Upper lobe of left lung (tissue), 6 donors: Measurements from ENCODE around the gene SERPINE3. TPM values are rescaled to one million over a fixed set of nuclear protein-coding genes. Genes with fewer than 3 reads are reported as not detected.

Experiments
- ATAC-seq, 2 donors: fragments of 200-7000 bp; cut with Tn5 transposase; one replicate each; pipeline ENCODE4 v1.9.1; 2022; ENCODE audit warnings: mild to moderate bottlenecking in 2 of 2, moderate library complexity in 2 of 2; ENCODE audit not compliant: low FRiP score in 2 of 2
- DNase-seq, 2 donors: peaks; one replicate each; pipeline ENCODE4 v3.0.0-alpha.2; 2019 to 2020
- H3K27ac ChIP-seq, 4 donors: fragments of 200-600 bp; sonication (generic); one replicate each; pipeline ENCODE4 v1.5.1; 2016 to 2019
- H3K27me3 ChIP-seq, 4 donors: fragments of 200-600 bp; sonication (generic); one replicate each; pipeline ENCODE4 v1.5.1; 2017 to 2019
- H3K36me3 ChIP-seq, 4 donors: fragments of 200-600 bp; sonication (generic); one replicate each; pipeline ENCODE4 v1.5.1; 2016 to 2019
- H3K4me1 ChIP-seq, 4 donors: fragments of 200-600 bp; sonication (generic); one replicate each; pipeline ENCODE4 v1.5.1; 2018 to 2019
- H3K4me3 ChIP-seq, 4 donors: fragments of 200-600 bp; sonication (generic); one replicate each; pipeline ENCODE4 v1.5.1; 2017 to 2019; ENCODE audit warnings: mild to moderate bottlenecking in 2 of 4, moderate library complexity in 1 of 4
- H3K9me3 ChIP-seq, 4 donors: fragments of 200-600 bp; sonication (generic); one replicate each; pipeline ENCODE4 v1.5.1; 2018 to 2019
- CTCF ChIP-seq, 6 experiments: fragments of 450-650 bp in 4 of 6; fragments of 200-600 bp in 2 of 6; sonication (generic) in 2 of 6; IDR thresholded peaks; one replicate each; pipeline ENCODE4 v1.5.1; 2016 to 2019; ENCODE audit warnings: antibody characterized with exemption in 6 of 6
- EP300 ChIP-seq, 4 donors: sonication (generic); formaldehyde crosslinking; IDR thresholded peaks; one replicate each; pipeline ENCODE4 v1.5.1; 2017; ENCODE audit warnings: antibody characterized with exemption in 4 of 4, control low read depth in 2 of 4
- POLR2A ChIP-seq, 4 donors: fragments of 450-650 bp; IDR thresholded peaks; one replicate each; pipeline ENCODE4 v1.5.1; 2016 to 2017; ENCODE audit warnings: antibody characterized with exemption in 4 of 4, mild to moderate bottlenecking in 2 of 4
- POLR2AphosphoS5 ChIP-seq, 2 donors: sonication (generic); formaldehyde crosslinking; IDR thresholded peaks; one replicate each; pipeline ENCODE4 v1.5.1; 2017; ENCODE audit warnings: antibody characterized with exemption in 2 of 2
- WGBS, 2 donors: methylation state at CpG; one replicate each; pipeline ENCODE4 v1.1.5; 2017 to 2018; 5-methylcytosine and 5-hydroxymethylcytosine counted together
- total RNA-seq, 6 donors: library from RNA; depleted of rRNA in 4 of 6; stranded (reverse); fragments of >200 nt in 4 of 6; gene quantifications; one replicate each; pipeline versions ENCODE4 v1.1.0 to v1.2.1, GENCODE V29; 2016 to 2021
- donor health status: DM: no; HTN: no; CAD: no; lungs with moderate emphysema.
- donor health status: DM: no; HTN: yes; CAD: no; lungs with severe emphysema.

Gene SERPINE3
- total RNA-seq, 6 donors from 2014 or later = not detected

GRCh38 chr13:51325837-51326236 lies 13.7 kb upstream of the SERPINE3 start:
- no peak for DNase-seq
- Histone ChIP-seq H3K27me3 (no peaks in the 10 kb centered on the region), H3K9me3 (no peaks in the 10 kb centered on the region), H3K36me3 (no peaks in the 10 kb centered on the region), H3K4me1 (no peaks in the 10 kb centered on the region), H3K27ac (no peak overlapping the region), H3K4me3 (no peak overlapping the region)
- TF ChIP-seq POLR2A (IDR thresholded peaks at IDR 0.05) (no peak), CTCF (IDR thresholded peaks at IDR 0.05) (no peak)
- ATAC-seq = no peak
- WGBS, 2 donors = 89 to 94% methylated on average over 6 of the region's 6 CpGs

GRCh38 chr13:51326777-51327176 lies 12.7 kb upstream of the SERPINE3 start:
- H3K4me3 ChIP-seq = no peak overlapping the region
- no peaks in the 10 kb centered on the region for H3K36me3 ChIP-seq
- DNase-seq = no peak
- no peaks in the 10 kb centered on the region for H3K4me1 ChIP-seq
- TF ChIP-seq POLR2A (IDR thresholded peaks at IDR 0.05) = no peak
- no peak for TF ChIP-seq CTCF (IDR thresholded peaks at IDR 0.05)
- no peak for TF ChIP-seq POLR2AphosphoS5 (IDR thresholded peaks at IDR 0.05)
- no peak for TF ChIP-seq EP300 (IDR thresholded peaks at IDR 0.05)
- no peaks in the 10 kb centered on the region for H3K27me3 ChIP-seq
- no peak overlapping the region for H3K27ac ChIP-seq
- no peaks in the 10 kb centered on the region for H3K9me3 ChIP-seq
- WGBS, 2 donors = 91 to 93% methylated on average over 2 of the region's 2 CpGs
- ATAC-seq = no peak

- 88 to 91% methylated on average over 2 of the region's 2 CpGs for WGBS, 2 donors
- no peak overlapping the region for H3K27ac ChIP-seq
- H3K9me3 ChIP-seq = no peaks in the 10 kb centered on the region
- DNase-seq = no peak
- H3K4me3 ChIP-seq = no peak overlapping the region
- no peaks in the 10 kb centered on the region for H3K27me3 ChIP-seq
- ATAC-seq = no peak
- H3K4me1 ChIP-seq = no peaks in the 10 kb centered on the region
- no peaks in the 10 kb centered on the region for H3K36me3 ChIP-seq
- no peak for TF ChIP-seq CTCF (IDR thresholded peaks at IDR 0.05)
- no peak for TF ChIP-seq POLR2A (IDR thresholded peaks at IDR 0.05)
- no peak for TF ChIP-seq POLR2AphosphoS5 (IDR thresholded peaks at IDR 0.05)
- TF ChIP-seq EP300 (IDR thresholded peaks at IDR 0.05) = no peak
Measured at GRCh38 chr13:51327961-51328360, 11.5 kb upstream of the SERPINE3 start.

- Histone ChIP-seq H3K4me3 (no peak overlapping the region), H3K36me3 (no peaks in the 10 kb centered on the region), H3K4me1 (no peaks in the 10 kb centered on the region), H3K27ac (no peak overlapping the region), H3K9me3 (no peaks in the 10 kb centered on the region), H3K27me3 (no peaks in the 10 kb centered on the region)
- ATAC-seq = no peak
- DNase-seq = no peak
- WGBS, 2 donors = 77 to 81% methylated on average over 6 of the region's 6 CpGs
- TF ChIP-seq EP300 (IDR thresholded peaks at IDR 0.05) (no peak), CTCF (IDR thresholded peaks at IDR 0.05) (no peak), POLR2A (IDR thresholded peaks at IDR 0.05) (no peak), POLR2AphosphoS5 (IDR thresholded peaks at IDR 0.05) (no peak)
Measured at GRCh38 chr13:51328488-51328887, 11.0 kb upstream of the SERPINE3 start.

- Histone ChIP-seq H3K27ac (no peak overlapping the region), H3K4me1 (no peaks in the 10 kb centered on the region), H3K27me3 (no peaks in the 10 kb centered on the region), H3K4me3 (no peak overlapping the region), H3K36me3 (no peaks in the 10 kb centered on the region), H3K9me3 (no peaks in the 10 kb centered on the region)
- DNase-seq = no peak
- WGBS, 2 donors = 82 to 100% methylated on average over 2 to 3 of the region's 3 CpGs
- no peak for TF ChIP-seq EP300 (IDR thresholded peaks at IDR 0.05)
- no peak for TF ChIP-seq POLR2AphosphoS5 (IDR thresholded peaks at IDR 0.05)
- no peak for TF ChIP-seq CTCF (IDR thresholded peaks at IDR 0.05)
- no peak for TF ChIP-seq POLR2A (IDR thresholded peaks at IDR 0.05)
- no peak for ATAC-seq
Measured at GRCh38 chr13:51329606-51330005, 9.9 kb upstream of the SERPINE3 start.
